ENCODE measurements around the gene SPESP1. TPM values are rescaled to one million over a fixed set of nuclear protein-coding genes. Genes with fewer than 3 reads are reported as not detected.

SPESP1 gene
- total and polyA plus RNA-seq, 12 donors, result 1.6 to 16.5 (median 4.8) TPM

- DNase-seq, result no peak
These were observed 20.0 kb upstream of the SPESP1 start for GRCh38 chr15:68910341-68910740.

GRCh38 chr15:68910816-68911215 is 19.5 kb upstream of the SPESP1 start:
- H3K4me1 ChIP-seq (replicated peaks in 1 of 2), result no peaks in the 10 kb centered on the region
- TF ChIP-seq POLR2A (IDR thresholded peaks at IDR 0.05) (no peak), CTCF (IDR thresholded peaks at IDR 0.05) (no peak)
- peaks cover 6% of the 10 kb centered on the region for H3K27me3 ChIP-seq
- no peaks in the 10 kb centered on the region for H3K36me3 ChIP-seq (replicated peaks in 1 of 2)
- H3K4me3 ChIP-seq, result no peak overlapping the region
- intact Hi-C loops (cut with DNase I), result no loop called here
- DNase-seq, result no peak
- no peaks in the 10 kb centered on the region for H3K9me3 ChIP-seq (replicated peaks in 1 of 3)
- H3K27ac ChIP-seq, result no peak overlapping the region
- WGBS, 4 donors, result 75 to 86% (median 83%) methylated on average over 2 of the region's 2 CpGs

More at GRCh38 chr15:68910341-68910740, 20.0 kb upstream of the SPESP1 start:
- no peak for TF ChIP-seq CTCF (IDR thresholded peaks at IDR 0.05)
- no peak for TF ChIP-seq POLR2A (IDR thresholded peaks at IDR 0.05)
- H3K27ac ChIP-seq, result no peak overlapping the region
- H3K27me3 ChIP-seq, result peaks cover under 1% of the 10 kb centered on the region
- intact Hi-C loops (cut with DNase I), result no loop called here
- no peaks in the 10 kb centered on the region for H3K4me1 ChIP-seq (replicated peaks in 1 of 2)
- no peaks in the 10 kb centered on the region for H3K9me3 ChIP-seq (replicated peaks in 1 of 3)
- H3K4me3 ChIP-seq, result no peak overlapping the region
- H3K36me3 ChIP-seq (replicated peaks in 1 of 2), result no peaks in the 10 kb centered on the region

- no peak for DNase-seq
- no peaks in the 10 kb centered on the region for H3K36me3 ChIP-seq (replicated peaks in 1 of 2)
- TF ChIP-seq POLR2A (IDR thresholded peaks at IDR 0.05) (no peak), CTCF (IDR thresholded peaks at IDR 0.05) (no peak)
- H3K27ac ChIP-seq, result no peak overlapping the region
- intact Hi-C loops (cut with DNase I), result loop anchor here in 1 of 2 donors (10.0 kb wide), 1 partner anchor 367 kb away; no protein-coding TSS in a partner anchor
- no peak overlapping the region for H3K4me3 ChIP-seq
- H3K9me3 ChIP-seq (replicated peaks in 1 of 3), result no peaks in the 10 kb centered on the region
- 0% methylated on average over 1 of the region's 1 CpG for WGBS, 4 donors
- H3K27me3 ChIP-seq, result no peaks in the 10 kb centered on the region
- H3K4me1 ChIP-seq (replicated peaks in 1 of 2), result no peaks in the 10 kb centered on the region
These were observed 8.4 kb upstream of the SPESP1 start for GRCh38 chr15:68921926-68922325.

- H3K27ac ChIP-seq, result no peak overlapping the region
- H3K36me3 ChIP-seq (replicated peaks in 1 of 2), result no peaks in the 10 kb centered on the region
- H3K9me3 ChIP-seq (replicated peaks in 1 of 3), result no peaks in the 10 kb centered on the region
- TF ChIP-seq CTCF (IDR thresholded peaks at IDR 0.05) (peak; percentile 60 to 81 (median 78)), POLR2A (IDR thresholded peaks at IDR 0.05) (no peak)
- no peaks in the 10 kb centered on the region for H3K4me1 ChIP-seq (replicated peaks in 1 of 2)
- H3K27me3 ChIP-seq, result peaks cover under 1% of the 10 kb centered on the region
- no peak overlapping the region for H3K4me3 ChIP-seq
- WGBS, 4 donors, result 2 to 3% (median 2%) methylated on average over 8 of the region's 8 CpGs
- intact Hi-C loops (cut with DNase I), result loop anchor here in 1 of 2 donors (10.0 kb wide), 1 partner anchor 370 kb away; no protein-coding TSS in a partner anchor
- DNase-seq, result peak; percentile 66 to 91 (median 77)
These were observed 5.3 kb upstream of the SPESP1 start for GRCh38 chr15:68924866-68925560.
